Measurements from ENCODE around the gene NFKBIE.

Gene NFKBIE

GRCh38 chr6:44257025-44257752 is 8.2 kb downstream of the NFKBIE start, which contains the start of gene SLC35B2:
Gene SLC35B2, minus strand, starts transcription at chr6:44257528. Its CDS starts 118 bp downstream, at chr6:44257410.
- peak; percentile 76 for DNase-seq

GRCh38 chr6:44256775-44257024 is 8.7 kb downstream of the NFKBIE start:
- DNase-seq, result no peak

GRCh38 chr6:44255871-44256774 is 9.2 kb downstream of the NFKBIE start:
- DNase-seq, result no peak

- DNase-seq, result peak; percentile 36
Measured at GRCh38 chr6:44255105-44255808, 10.1 kb downstream of the NFKBIE start.

GRCh38 chr6:44254191-44255104 is 10.9 kb downstream of the NFKBIE start:
- peak; percentile 30 for DNase-seq

- DNase-seq, result peak; percentile 51
Measured at GRCh38 chr6:44253307-44254101, 11.8 kb downstream of the NFKBIE start.

GRCh38 chr6:44251576-44252524 is 13.5 kb downstream of the NFKBIE start:
- DNase-seq, result no peak

GRCh38 chr6:44250718-44251123 is 14.6 kb downstream of the NFKBIE start:
- DNase-seq, result no peak

GRCh38 chr6:44250067-44250717 is 15.2 kb downstream of the NFKBIE start:
- no peak for DNase-seq

GRCh38 chr6:44249082-44249748 is 16.1 kb downstream of the NFKBIE start:
- no peak for DNase-seq

GRCh38 chr6:44248579-44248978 is 16.8 kb downstream of the NFKBIE start:
- no peak for DNase-seq

- peak; percentile 84 for DNase-seq
Measured at GRCh38 chr6:44247338-44248302, 17.7 kb downstream of the NFKBIE start.

GRCh38 chr6:44246663-44247337 is 18.6 kb downstream of the NFKBIE start, which contains the start of gene HSP90AB1:
Gene HSP90AB1, plus strand, starts transcription at chr6:44247101. Its CDS starts 1,529 bp downstream, at chr6:44248630.
- peak; percentile 98 for DNase-seq

GRCh38 chr6:44245912-44246662 is 19.3 kb downstream of the NFKBIE start:
- DNase-seq, result peak; percentile 84

GRCh38 chr6:44245391-44245911 is 19.9 kb downstream of the NFKBIE start:
- DNase-seq, result no peak

- no peak for DNase-seq
Measured at GRCh38 chr6:44243345-44243744, 22.0 kb downstream of the NFKBIE start.
